BLaER1 treated with 17β-estradiol and CSF1 and Interleukin-3, amounts not matched to agents 10 nM and 100 nM (cell line): ENCODE measurements around the gene TMEM145.

Experiments
- H3K27ac ChIP-seq, 11 experiments: shearing (Covaris generic); formaldehyde crosslinking; 2 replicates each; pipeline ENCODE4 v1.8.1; 2022
- H3K27me3 ChIP-seq, 11 experiments: shearing (Covaris generic); formaldehyde crosslinking; 2 replicates each; pipeline ENCODE4 v1.8.1; 2022
- H3K36me3 ChIP-seq, 11 experiments: shearing (Covaris generic); formaldehyde crosslinking; 2 replicates each; pipeline ENCODE4 v1.8.1; 2022
- H3K4me1 ChIP-seq, 10 experiments: shearing (Covaris generic); formaldehyde crosslinking; 2 replicates each; pipeline ENCODE4 v1.8.1; 2022
- H3K4me2 ChIP-seq, 11 experiments: shearing (Covaris generic); formaldehyde crosslinking; 2 replicates each; pipeline ENCODE4 v1.8.1; 2022
- H3K4me3 ChIP-seq, 10 experiments: shearing (Covaris generic); formaldehyde crosslinking; 2 replicates each; pipeline ENCODE4 v1.8.1; 2022
- H3K9ac ChIP-seq, 11 experiments: shearing (Covaris generic); formaldehyde crosslinking; 2 replicates each; pipeline ENCODE4 v1.8.1; 2022
- H3K9me3 ChIP-seq, 11 experiments: shearing (Covaris generic); formaldehyde crosslinking; replicated peaks in 1 of 11; 2 replicates each; pipeline ENCODE4 v1.8.1; 2022
- H4K20me1 ChIP-seq, 11 experiments: shearing (Covaris generic); formaldehyde crosslinking; 2 replicates each; pipeline ENCODE4 v1.8.1; 2022
- Cebpa-rat ChIP-seq, 11 experiments: shearing (Covaris generic); IDR thresholded peaks; 2 replicates each; pipeline ENCODE4 v1.8.1; 2022

The TMEM145 gene

GRCh38 chr19:42323852-42324654 lies 10.9 kb downstream of the TMEM145 start:
- Histone ChIP-seq H3K9me3 (no peaks in the 10 kb centered on the region), H3K36me3 (no peaks in the 10 kb centered on the region), H3K4me1 (peaks cover 21 to 40% (median 30%) of the 10 kb centered on the region in 10 experiments), H3K4me3 (peak overlapping the region; percentile 27 to 84 (median 54); a peak in 14 of 20 replicates), H3K27me3 (peaks cover 36 to 52% (median 44%) of the 10 kb centered on the region in 11 experiments), H3K9ac (peak overlapping the region in 4 of 11 experiments; percentile 19 to 45 (median 30); a peak in 4 of 22 replicates), H3K4me2 (peak overlapping the region; percentile 49 to 91 (median 76); a peak in 20 of 22 replicates), H4K20me1 (peaks cover 0 to 29% (median 13%) of the 10 kb centered on the region in 11 experiments; a peak in 16 of 22 replicates), H3K27ac (no peak overlapping the region)
- TF ChIP-seq Cebpa-rat (IDR thresholded peaks at IDR 0.05), result no peak

- no peak overlapping the region for H3K27ac ChIP-seq
- H3K4me3 ChIP-seq, result peak overlapping the region; percentile 27 to 84 (median 54); a peak in 19 of 20 replicates
- peak overlapping the region; percentile 49 to 91 (median 79) for H3K4me2 ChIP-seq
- H3K27me3 ChIP-seq, result peaks cover 36 to 52% (median 44%) of the 10 kb centered on the region in 11 experiments
- no peaks in the 10 kb centered on the region for H3K9me3 ChIP-seq
- peaks cover 21 to 40% (median 30%) of the 10 kb centered on the region in 10 experiments for H3K4me1 ChIP-seq
- peaks cover 0 to 36% (median 18%) of the 10 kb centered on the region in 11 experiments; a peak in 16 of 22 replicates for H4K20me1 ChIP-seq
- no peaks in the 10 kb centered on the region for H3K36me3 ChIP-seq
- H3K9ac ChIP-seq, result peak overlapping the region in 8 of 11 experiments; percentile 31 to 54 (median 46); a peak in 10 of 22 replicates
- no peak for TF ChIP-seq Cebpa-rat (IDR thresholded peaks at IDR 0.05)
Measured at GRCh38 chr19:42324655-42325307, 11.7 kb downstream of the TMEM145 start.

GRCh38 chr19:42325308-42325895 lies 12.3 kb downstream of the TMEM145 start, which contains the start of gene MEGF8:
Gene MEGF8 (plus strand): TSS chr19:42325635. CDS start chr19:42326244, 609 bp downstream.
- H4K20me1 ChIP-seq, result peaks cover 0 to 42% (median 24%) of the 10 kb centered on the region in 11 experiments; a peak in 17 of 22 replicates
- no peaks in the 10 kb centered on the region for H3K9me3 ChIP-seq
- H3K27ac ChIP-seq, result peak within 1 kb of the TSS; percentile 69 to 89 (median 82)
- H3K9ac ChIP-seq, result peak within 1 kb of the TSS; percentile 84 to 94 (median 88)
- no peaks in the 10 kb centered on the region for H3K36me3 ChIP-seq
- TF ChIP-seq Cebpa-rat (IDR thresholded peaks at IDR 0.05), result no peak
- peaks cover 36 to 48% (median 44%) of the 10 kb centered on the region in 11 experiments for H3K27me3 ChIP-seq
- peak within 1 kb of the TSS; percentile 91 to 99 (median 97) for H3K4me2 ChIP-seq
- peaks cover 21 to 40% (median 30%) of the 10 kb centered on the region in 10 experiments for H3K4me1 ChIP-seq
- peak within 1 kb of the TSS; percentile 77 to 97 (median 88) for H3K4me3 ChIP-seq

- peak overlapping the region; percentile 69 to 89 (median 82) for H3K27ac ChIP-seq
- H4K20me1 ChIP-seq, result peaks cover 0 to 49% (median 30%) of the 10 kb centered on the region in 11 experiments; a peak in 17 of 22 replicates
- H3K27me3 ChIP-seq, result peaks cover 36 to 41% (median 40%) of the 10 kb centered on the region in 11 experiments
- H3K9me3 ChIP-seq, result no peaks in the 10 kb centered on the region
- TF ChIP-seq Cebpa-rat (IDR thresholded peaks at IDR 0.05), result no peak
- no peaks in the 10 kb centered on the region for H3K36me3 ChIP-seq
- peak overlapping the region; percentile 84 to 94 (median 88) for H3K9ac ChIP-seq
- peak overlapping the region; percentile 91 to 99 (median 97) for H3K4me2 ChIP-seq
- peaks cover 21 to 40% (median 30%) of the 10 kb centered on the region in 10 experiments for H3K4me1 ChIP-seq
- peak overlapping the region; percentile 77 to 97 (median 88) for H3K4me3 ChIP-seq
Measured at GRCh38 chr19:42325896-42326771, 13.0 kb downstream of the TMEM145 start.

DNA sequence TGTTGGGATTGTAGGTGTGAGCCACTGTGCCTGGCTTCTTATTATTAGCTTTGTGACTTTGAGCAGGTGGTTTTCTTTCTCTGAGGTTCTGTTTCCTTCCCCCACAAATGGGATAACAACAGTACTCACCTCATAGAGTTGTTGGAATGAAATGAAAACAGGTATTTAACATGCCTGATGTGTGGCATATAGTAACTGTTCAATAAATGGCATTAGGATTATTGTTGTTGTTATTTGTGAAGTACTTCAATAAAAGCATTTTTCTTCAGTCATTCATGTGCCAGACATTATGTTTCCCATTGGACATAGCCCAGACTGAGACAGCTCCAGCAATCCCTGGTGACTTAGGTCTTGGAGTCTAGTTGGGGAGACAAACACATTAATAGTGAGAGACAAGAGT lies 13.9 kb downstream of the TMEM145 start:
- H4K20me1 ChIP-seq, result peaks cover 0 to 58% (median 32%) of the 10 kb centered on the region in 11 experiments; a peak in 17 of 22 replicates
- H3K36me3 ChIP-seq, result peaks cover 0 to 3% (median 0%) of the 10 kb centered on the region in 11 experiments; a peak in 1 of 22 replicates

GRCh38 chr19:42327381-42327780 lies 14.3 kb downstream of the TMEM145 start:
- Histone ChIP-seq H3K4me2 (peak overlapping the region; percentile 91 to 99 (median 97)), H3K27ac (no peak overlapping the region), H3K4me3 (no peak overlapping the region), H3K4me1 (peaks cover 21 to 40% (median 30%) of the 10 kb centered on the region in 10 experiments), H3K36me3 (peaks cover 0 to 4% (median 0%) of the 10 kb centered on the region in 11 experiments; a peak in 1 of 22 replicates), H3K27me3 (peaks cover 27 to 28% (median 27%) of the 10 kb centered on the region in 11 experiments), H3K9me3 (no peaks in the 10 kb centered on the region), H4K20me1 (peaks cover 0 to 62% (median 35%) of the 10 kb centered on the region in 11 experiments; a peak in 17 of 22 replicates), H3K9ac (peak overlapping the region in 6 of 11 experiments; percentile 1 to 92 (median 24); a peak in 7 of 22 replicates)
- TF ChIP-seq Cebpa-rat (IDR thresholded peaks at IDR 0.05), result no peak

More for the DNA sequence above, 13.9 kb downstream of the TMEM145 start:
- Histone ChIP-seq H3K27ac (no peak overlapping the region), H3K27me3 (peaks cover 31 to 32% (median 32%) of the 10 kb centered on the region in 11 experiments), H3K4me3 (peak overlapping the region in 9 of 10 experiments; percentile 77 to 96 (median 86); a peak in 9 of 20 replicates), H3K9me3 (no peaks in the 10 kb centered on the region), H3K4me2 (peak overlapping the region; percentile 91 to 99 (median 97)), H3K9ac (peak overlapping the region in 9 of 11 experiments; percentile 18 to 94 (median 87); a peak in 10 of 22 replicates), H3K4me1 (peaks cover 21 to 40% (median 30%) of the 10 kb centered on the region in 10 experiments)
- TF ChIP-seq Cebpa-rat (IDR thresholded peaks at IDR 0.05), result no peak

DNA sequence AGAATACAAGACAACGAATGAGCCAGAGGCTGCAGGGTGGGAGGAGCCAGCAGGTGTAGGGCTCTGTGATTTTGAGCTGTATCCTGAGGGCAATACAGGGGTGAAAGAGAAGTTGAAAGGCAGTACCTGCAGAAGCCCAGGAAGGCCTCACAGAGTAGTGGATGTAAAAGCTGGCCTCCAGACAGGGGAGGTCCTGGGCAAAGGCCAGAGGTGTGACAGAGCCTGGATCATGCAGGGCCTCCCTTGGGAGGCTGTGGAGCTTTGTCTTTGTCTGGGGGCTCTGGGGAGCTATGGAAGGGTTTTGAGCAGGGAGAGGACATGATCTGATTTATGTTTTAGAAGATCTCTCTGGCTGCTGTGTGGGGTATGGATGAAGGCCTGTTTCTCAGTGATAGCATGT lies 15.0 kb downstream of the TMEM145 start:
- H3K4me2 ChIP-seq, result peak overlapping the region in 10 of 11 experiments; percentile 1 to 99 (median 96); a peak in 14 of 22 replicates
- H3K27ac ChIP-seq, result no peak overlapping the region
- peak overlapping the region in 9 of 11 experiments; percentile 1 to 87 (median 21); a peak in 9 of 22 replicates for H3K9ac ChIP-seq
- H3K9me3 ChIP-seq, result no peaks in the 10 kb centered on the region
- H3K27me3 ChIP-seq, result peaks cover 20 to 21% (median 20%) of the 10 kb centered on the region in 11 experiments
- H3K36me3 ChIP-seq, result peaks cover 0 to 10% (median 0%) of the 10 kb centered on the region in 11 experiments; a peak in 3 of 22 replicates
- H3K4me1 ChIP-seq, result peaks cover 21 to 40% (median 30%) of the 10 kb centered on the region in 10 experiments
- peaks cover 4 to 69% (median 40%) of the 10 kb centered on the region in 11 experiments; a peak in 18 of 22 replicates for H4K20me1 ChIP-seq
- TF ChIP-seq Cebpa-rat (IDR thresholded peaks at IDR 0.05), result no peak
- H3K4me3 ChIP-seq, result no peak overlapping the region
